ENCODE results near the gene CUBN. TPM values are rescaled to one million over a fixed set of nuclear protein-coding genes. Genes with fewer than 3 reads are reported as not detected.

CUBN gene
- total RNA-seq, 2 donors from 2014 or later, result 1.1 to 1.6 TPM

- H3K36me3 Mint-ChIP-seq, result no peaks in the 10 kb centered on the region
- H3K27ac Mint-ChIP-seq, result peak overlapping the region in 1 of 2 donors; percentile 7
- DNase-seq (ENCODE audit: low spot score) (no peak), ATAC-seq (no peak)
- H3K9me3 Mint-ChIP-seq, result no peaks in the 10 kb centered on the region
- peaks cover 17 to 20% of the 10 kb centered on the region in 2 donors for H3K4me1 Mint-ChIP-seq (ENCODE audit: low read depth in 2 of 2)
- peaks cover 0 to 7% of the 10 kb centered on the region in 2 donors for H3K27me3 Mint-ChIP-seq
- H3K4me3 Mint-ChIP-seq, result peak overlapping the region; percentile 29
Observed at GRCh38 chr10:16968416-16969041, 161.1 kb downstream of the CUBN start.

- H3K27me3 Mint-ChIP-seq, result peaks cover 0 to 7% of the 10 kb centered on the region in 2 donors
- H3K9me3 Mint-ChIP-seq, result no peaks in the 10 kb centered on the region
- H3K4me1 Mint-ChIP-seq (ENCODE audit: low read depth in 2 of 2), result peaks cover 17 to 20% of the 10 kb centered on the region in 2 donors
- ATAC-seq (no peak), DNase-seq (ENCODE audit: low spot score) (no peak)
- peak overlapping the region; percentile 29 for H3K4me3 Mint-ChIP-seq
- H3K27ac Mint-ChIP-seq, result peak overlapping the region; percentile 7 to 67
- H3K36me3 Mint-ChIP-seq, result no peaks in the 10 kb centered on the region
Observed at GRCh38 chr10:16967866-16968415, 161.7 kb downstream of the CUBN start.

- ATAC-seq (peak in 1 of 2 donors; percentile 54), DNase-seq (ENCODE audit: low spot score) (no peak)
- H3K4me3 Mint-ChIP-seq, result peak overlapping the region; percentile 29
- peak overlapping the region; percentile 7 to 67 for H3K27ac Mint-ChIP-seq
- H3K9me3 Mint-ChIP-seq, result no peaks in the 10 kb centered on the region
- no peaks in the 10 kb centered on the region for H3K36me3 Mint-ChIP-seq
- H3K4me1 Mint-ChIP-seq (ENCODE audit: low read depth in 2 of 2), result peaks cover 17 to 20% of the 10 kb centered on the region in 2 donors
- H3K27me3 Mint-ChIP-seq, result peaks cover 0 to 7% of the 10 kb centered on the region in 2 donors
Observed at GRCh38 chr10:16966991-16967865, 162.4 kb downstream of the CUBN start.

GRCh38 chr10:16965740-16966447 is 163.7 kb downstream of the CUBN start:
- H3K4me1 Mint-ChIP-seq (ENCODE audit: low read depth in 2 of 2), result peaks cover 17 to 20% of the 10 kb centered on the region in 2 donors
- no peak overlapping the region for H3K27ac Mint-ChIP-seq
- H3K36me3 Mint-ChIP-seq, result no peaks in the 10 kb centered on the region
- no peak overlapping the region for H3K4me3 Mint-ChIP-seq
- ATAC-seq (no peak), DNase-seq (ENCODE audit: low spot score) (no peak)
- H3K27me3 Mint-ChIP-seq, result peaks cover 0 to 7% of the 10 kb centered on the region in 2 donors
- H3K9me3 Mint-ChIP-seq, result no peaks in the 10 kb centered on the region

GRCh38 chr10:16965344-16965616 is 164.3 kb downstream of the CUBN start:
- ATAC-seq, result no peak
- Mint-ChIP-seq H3K27me3 (peaks cover 0 to 7% of the 10 kb centered on the region in 2 donors), H3K4me3 (no peak overlapping the region), H3K4me1 (ENCODE audit: low read depth in 2 of 2) (peaks cover 17 to 20% of the 10 kb centered on the region in 2 donors), H3K27ac (no peak overlapping the region), H3K9me3 (no peaks in the 10 kb centered on the region), H3K36me3 (no peaks in the 10 kb centered on the region)
- no peak for DNase-seq (ENCODE audit: low spot score)

GRCh38 chr10:16964576-16965343 is 164.9 kb downstream of the CUBN start:
- peaks cover 17 to 20% of the 10 kb centered on the region in 2 donors for H3K4me1 Mint-ChIP-seq (ENCODE audit: low read depth in 2 of 2)
- H3K9me3 Mint-ChIP-seq, result no peaks in the 10 kb centered on the region
- peaks cover 0 to 7% of the 10 kb centered on the region in 2 donors for H3K27me3 Mint-ChIP-seq
- DNase-seq (ENCODE audit: low spot score) (no peak), ATAC-seq (no peak)
- no peak overlapping the region for H3K4me3 Mint-ChIP-seq
- H3K36me3 Mint-ChIP-seq, result no peaks in the 10 kb centered on the region
- no peak overlapping the region for H3K27ac Mint-ChIP-seq

- Mint-ChIP-seq H3K27me3 (peaks cover 0 to 4% of the 10 kb centered on the region in 2 donors), H3K27ac (no peak overlapping the region), H3K4me1 (ENCODE audit: low read depth in 2 of 2) (no peaks in the 10 kb centered on the region), H3K9me3 (no peaks in the 10 kb centered on the region), H3K4me3 (no peak overlapping the region), H3K36me3 (no peaks in the 10 kb centered on the region)
- no peak for DNase-seq (ENCODE audit: low spot score)
- no peak for ATAC-seq
Observed at GRCh38 chr10:16960551-16960950, 169.1 kb downstream of the CUBN start.

- H3K27ac Mint-ChIP-seq, result no peak overlapping the region
Observed at GRCh38 chr10:16957038-16957437, 172.6 kb downstream of the CUBN start.

GRCh38 chr10:16954280-16955030 is 175.2 kb downstream of the CUBN start:
- DNase-seq (ENCODE audit: low spot score) (no peak), ATAC-seq (no peak)
- H3K9me3 Mint-ChIP-seq, result no peaks in the 10 kb centered on the region
- H3K36me3 Mint-ChIP-seq, result no peaks in the 10 kb centered on the region
- H3K4me1 Mint-ChIP-seq (ENCODE audit: low read depth in 2 of 2), result peaks cover 0 to 3% of the 10 kb centered on the region in 2 donors
- H3K27ac Mint-ChIP-seq, result no peak overlapping the region
- H3K4me3 Mint-ChIP-seq, result no peak overlapping the region
- H3K27me3 Mint-ChIP-seq, result peaks cover 0 to 4% of the 10 kb centered on the region in 2 donors

More at GRCh38 chr10:16957038-16957437, 172.6 kb downstream of the CUBN start:
- H3K9me3 Mint-ChIP-seq, result no peaks in the 10 kb centered on the region
- DNase-seq (ENCODE audit: low spot score) (no peak), ATAC-seq (no peak)
- no peaks in the 10 kb centered on the region for H3K36me3 Mint-ChIP-seq
- H3K4me3 Mint-ChIP-seq, result no peak overlapping the region
- H3K27me3 Mint-ChIP-seq, result peaks cover 0 to 4% of the 10 kb centered on the region in 2 donors
- H3K4me1 Mint-ChIP-seq (ENCODE audit: low read depth in 2 of 2), result peaks cover 0 to 3% of the 10 kb centered on the region in 2 donors

DNA sequence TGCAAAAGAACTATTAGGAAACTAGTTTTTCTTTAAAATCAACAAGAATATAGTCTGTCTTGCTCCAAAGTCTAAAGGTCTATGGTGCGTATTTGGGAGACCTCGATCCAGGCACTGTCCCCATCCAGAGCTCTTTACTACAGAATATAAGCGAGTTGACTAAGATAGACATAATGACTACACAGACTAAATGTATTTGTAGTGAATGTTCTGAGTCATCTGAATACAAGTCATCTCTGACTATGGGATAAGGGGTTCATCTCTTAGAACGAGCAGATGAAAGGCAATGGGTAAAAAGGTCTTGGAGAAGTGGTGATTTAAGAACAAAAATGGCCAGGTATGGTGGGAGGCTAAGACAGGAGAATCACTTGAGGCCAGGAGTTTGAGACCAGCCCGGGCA is 176.3 kb downstream of the CUBN start:
- ATAC-seq (no peak), DNase-seq (ENCODE audit: low spot score) (no peak)
- H3K27me3 Mint-ChIP-seq, result peaks cover 0 to 4% of the 10 kb centered on the region in 2 donors
- H3K9me3 Mint-ChIP-seq, result no peaks in the 10 kb centered on the region
- H3K36me3 Mint-ChIP-seq, result no peaks in the 10 kb centered on the region
- peaks cover 2 to 5% of the 10 kb centered on the region in 2 donors for H3K4me1 Mint-ChIP-seq (ENCODE audit: low read depth in 2 of 2)
- no peak overlapping the region for H3K27ac Mint-ChIP-seq
- H3K4me3 Mint-ChIP-seq, result no peak overlapping the region

GRCh38 chr10:16952610-16953009 is 177.0 kb downstream of the CUBN start:
- no peaks in the 10 kb centered on the region for H3K9me3 Mint-ChIP-seq
- ATAC-seq, result no peak
- H3K36me3 Mint-ChIP-seq, result no peaks in the 10 kb centered on the region
- peak overlapping the region in 1 of 2 donors; percentile 45 for H3K27ac Mint-ChIP-seq
- H3K4me1 Mint-ChIP-seq (ENCODE audit: low read depth in 2 of 2), result peaks cover 4 to 6% of the 10 kb centered on the region in 2 donors
- no peak overlapping the region for H3K4me3 Mint-ChIP-seq
- H3K27me3 Mint-ChIP-seq, result peaks cover 0 to 4% of the 10 kb centered on the region in 2 donors
- no peak for DNase-seq (ENCODE audit: low spot score)

- Mint-ChIP-seq H3K27ac (peak overlapping the region in 1 of 2 donors; percentile 45), H3K27me3 (peaks cover 0 to 2% of the 10 kb centered on the region in 2 donors), H3K36me3 (no peaks in the 10 kb centered on the region), H3K4me3 (no peak overlapping the region), H3K9me3 (no peaks in the 10 kb centered on the region), H3K4me1 (ENCODE audit: low read depth in 2 of 2) (peaks cover 4 to 6% of the 10 kb centered on the region in 2 donors)
- ATAC-seq (no peak), DNase-seq (ENCODE audit: low spot score) (no peak)
Observed at GRCh38 chr10:16952080-16952479, 177.5 kb downstream of the CUBN start.

All from natural killer cell treated with Interleukin-12 subunit alpha and Interleukin-12 subunit beta and Interleukin-15 and Interleukin-18, amount 100 ng/mL, for 72 hours (primary cell).